NCI-H748 (cell line): ENCODE measurements around the gene PCBP4.

Source experiments
- DNase-seq: peaks from one replicate; lab custom pipeline; 2025; ENCODE audit not compliant: unreplicated experiment; lab: John Stamatoyannopoulos, UW

Gene PCBP4

GRCh38 chr3:51942603-51943450 is 24.4 kb downstream of the PCBP4 start:
- no peak for DNase-seq

- peak; percentile 99 for DNase-seq
Observed at GRCh38 chr3:51941798-51942602, 25.3 kb downstream of the PCBP4 start, which contains the start of the genes PARP3 and RRP9. TSS of gene PARP3 (plus strand) at chr3:51942363. CDS start at chr3:51943356, 993 bp downstream. TSS of gene RRP9 (minus strand) at chr3:51941904. CDS start at chr3:51941867, 37 bp downstream.

- DNase-seq = no peak
Observed at GRCh38 chr3:51941463-51941797, 25.8 kb downstream of the PCBP4 start.

- no peak for DNase-seq
Observed at GRCh38 chr3:51940648-51941462, 26.4 kb downstream of the PCBP4 start.

GRCh38 chr3:51938780-51939425 is 28.4 kb downstream of the PCBP4 start:
- no peak for DNase-seq

- no peak for DNase-seq
Observed at GRCh38 chr3:51937611-51938450, 29.4 kb downstream of the PCBP4 start.

GRCh38 chr3:51937014-51937413 is 30.2 kb downstream of the PCBP4 start:
- DNase-seq = no peak

- no peak for DNase-seq
Observed at GRCh38 chr3:51935886-51936755, 31.1 kb downstream of the PCBP4 start.

GRCh38 chr3:51934991-51935885 is 32.0 kb downstream of the PCBP4 start:
- DNase-seq = no peak

GRCh38 chr3:51934139-51934850 is 33.0 kb downstream of the PCBP4 start:
- no peak for DNase-seq

- DNase-seq = no peak
Observed at GRCh38 chr3:51933471-51934138, 33.6 kb downstream of the PCBP4 start.

- no peak for DNase-seq
Observed at GRCh38 chr3:51932471-51933370, 34.5 kb downstream of the PCBP4 start.

- no peak for DNase-seq
Observed at GRCh38 chr3:51931756-51932155, 35.5 kb downstream of the PCBP4 start.

- DNase-seq = no peak
Observed at GRCh38 chr3:51930439-51930838, 36.8 kb downstream of the PCBP4 start.

GRCh38 chr3:51929420-51930003 is 37.7 kb downstream of the PCBP4 start:
- no peak for DNase-seq
